Neural cell (in vitro differentiated cells): ENCODE results near the gene NUDT19. TPM values are rescaled to one million over a fixed set of nuclear protein-coding genes. Genes with fewer than 3 reads are reported as not detected.

Source experiments
- H2AFZ ChIP-seq: fragments of 200-600, 300-800 bp; sonication (generic), shearing (Covaris generic); 2 replicates; pipeline ENCODE4 v1.6.0; 2014; ENCODE audit warnings: low read depth, mild to moderate bottlenecking, antibody characterized with exemption, low read length, moderate library complexity
- H3F3A ChIP-seq: fragments of 200-600 bp; shearing (Covaris generic); 2 replicates; pipeline ENCODE4 v1.6.1; 2016; ENCODE audit warnings: mild to moderate bottlenecking, moderate library complexity, mixed read lengths, antibody characterized with exemption, low read length; ENCODE audit not compliant: insufficient read depth, poor library complexity, severe bottlenecking
- H3K27ac ChIP-seq: fragments of 200-600, 300-800 bp; sonication (generic), shearing (Covaris generic); 2 replicates; pipeline ENCODE4 v1.5.1; 2014; ENCODE audit warnings: mild to moderate bottlenecking, low read length, moderate library complexity
- H3K27me3 ChIP-seq: fragments of 300-800, 200-600 bp; sonication (generic), shearing (Covaris generic); 2 replicates; pipeline ENCODE4 v1.6.0; 2014; ENCODE audit warnings: mild to moderate bottlenecking, low read depth, low read length, moderate library complexity; ENCODE audit not compliant: insufficient read depth
- H3K36me3 ChIP-seq: fragments of 300-800, 200-600 bp; sonication (generic), shearing (Covaris generic); 2 replicates; pipeline ENCODE4 v1.5.1; 2014; ENCODE audit warnings: mild to moderate bottlenecking, antibody characterized with exemption, low read length, moderate library complexity; ENCODE audit not compliant: insufficient read depth
- H3K4me2 ChIP-seq: fragments of 300-800, 200-600 bp; sonication (generic), shearing (Covaris generic); 2 replicates; pipeline ENCODE4 v1.6.0; 2014; ENCODE audit warnings: mild to moderate bottlenecking, low read length
- H3K4me3 ChIP-seq: fragments of 300-800, 200-600 bp; sonication (generic), shearing (Covaris generic); 2 replicates; pipeline ENCODE4 v1.5.1; 2014; ENCODE audit warnings: mild to moderate bottlenecking, low read length, moderate library complexity
- H3K79me2 ChIP-seq: fragments of 200-600 bp; shearing (Covaris generic); replicated peaks from 2 replicates; pipeline ENCODE4 v1.6.0; 2014; ENCODE audit warnings: mild to moderate bottlenecking, low read length, moderate library complexity; ENCODE audit not compliant: insufficient read depth
- H3K9ac ChIP-seq: fragments of 300-800, 200-600 bp; sonication (generic), shearing (Covaris generic); 2 replicates; pipeline ENCODE4 v1.6.1; 2016; ENCODE audit warnings: mild to moderate bottlenecking, low read length, mixed read lengths
- H3K9me2 ChIP-seq: fragments of 200-600 bp; shearing (Covaris generic); 2 replicates; pipeline ENCODE4 v1.6.1; 2016; ENCODE audit warnings: mild to moderate bottlenecking, low read length, mixed read lengths; ENCODE audit not compliant: insufficient read depth
- H3K9me3 ChIP-seq: fragments of 200-600, 300-800 bp; sonication (generic), shearing (Covaris generic); 2 replicates; pipeline ENCODE4 v1.6.1; 2016; ENCODE audit warnings: mild to moderate bottlenecking, mixed run types, low read length, moderate library complexity, mixed read lengths
- H4K20me1 ChIP-seq: fragments of 200-600 bp; shearing (Covaris generic); 2 replicates; pipeline ENCODE4 v1.6.1; 2016; ENCODE audit warnings: mild to moderate bottlenecking, mixed run types; ENCODE audit not compliant: insufficient read depth
- EP300 ChIP-seq: fragments of 450-650 bp; conservative IDR thresholded peaks from 2 replicates; pipeline ENCODE4 v1.6.1; 2014; ENCODE audit warnings: antibody characterized with exemption, mild to moderate bottlenecking, moderate library complexity; ENCODE audit not compliant: poor library complexity, severe bottlenecking
- EZH2 ChIP-seq: fragments of 200-600, 300-800 bp; shearing (Covaris generic), sonication (generic); IDR thresholded peaks from 2 replicates; pipeline ENCODE4 v1.6.1; 2014; ENCODE audit warnings: antibody characterized with exemption, low read length, borderline replicate concordance, mild to moderate bottlenecking; ENCODE audit not compliant: insufficient read depth, poor library complexity, severe bottlenecking
- MXI1 ChIP-seq: fragments of 450-650 bp; conservative IDR thresholded peaks from 2 replicates; pipeline ENCODE4 v1.6.1; 2014; ENCODE audit warnings: antibody characterized with exemption, mild to moderate bottlenecking; ENCODE audit not compliant: poor library complexity, severe bottlenecking
- POLR2AphosphoS5 ChIP-seq: IDR thresholded peaks from 2 replicates; pipeline ENCODE4 v1.6.1; 2012
- RAD21 ChIP-seq: fragments of 450-650 bp; conservative IDR thresholded peaks from 2 replicates; pipeline ENCODE4 v1.6.1; 2014; ENCODE audit warnings: antibody characterized with exemption, mild to moderate bottlenecking, moderate library complexity
- SMC3 ChIP-seq: fragments of 450-650 bp; conservative IDR thresholded peaks from 2 replicates; pipeline ENCODE4 v1.6.1; 2014; ENCODE audit warnings: antibody characterized with exemption, mild to moderate bottlenecking, moderate library complexity; ENCODE audit not compliant: poor library complexity
- TAF1 ChIP-seq: IDR thresholded peaks from 2 replicates; pipeline ENCODE4 v1.6.1; 2012; ENCODE audit warnings: low read depth
- polyA plus RNA-seq: library from polyadenylated mRNA; depleted of rRNA; stranded (reverse); fragments of >200 nt; gene quantifications from 2 replicates; pipeline ENCODE4 v1.2.3, GENCODE V29; 2014
- TF ChIP-seq, protein P1 (sequence below): IDR thresholded peaks from 2 replicates; pipeline ENCODE4 v1.6.1; 2012; ENCODE audit warnings: borderline replicate concordance
- TF ChIP-seq, protein P2 (sequence below): fragments of 450-650 bp; IDR thresholded peaks from 2 replicates; pipeline ENCODE4 v1.5.1; 2014; ENCODE audit warnings: antibody characterized with exemption, mild to moderate bottlenecking, moderate library complexity; ENCODE audit not compliant: poor library complexity, severe bottlenecking

NUDT19 gene
- polyA plus RNA-seq, 1 donor from 2014 or later = 1.2 TPM

DNA sequence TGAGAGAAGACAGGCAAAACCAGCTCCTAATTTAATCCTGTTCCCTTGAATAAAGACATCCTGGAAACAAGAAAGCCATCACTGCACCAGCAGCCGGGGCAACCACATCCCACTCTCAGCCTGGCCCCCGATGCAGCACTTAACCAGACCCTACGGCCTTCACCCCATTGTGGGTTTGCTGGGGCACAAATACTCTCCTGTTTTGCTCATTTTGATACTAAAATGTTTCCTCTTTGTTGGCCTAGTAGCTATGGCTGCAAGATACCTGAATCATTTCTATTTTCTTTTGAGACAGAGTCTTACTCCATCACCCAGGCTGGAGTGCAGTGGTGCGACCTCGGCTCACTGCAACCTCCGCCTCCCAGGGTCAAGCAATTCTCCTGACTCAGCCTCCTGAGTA, 45.1 kb upstream of the NUDT19 start:
- H3K4me2 ChIP-seq = no peak overlapping the region
- TF ChIP-seq, protein P1, sequence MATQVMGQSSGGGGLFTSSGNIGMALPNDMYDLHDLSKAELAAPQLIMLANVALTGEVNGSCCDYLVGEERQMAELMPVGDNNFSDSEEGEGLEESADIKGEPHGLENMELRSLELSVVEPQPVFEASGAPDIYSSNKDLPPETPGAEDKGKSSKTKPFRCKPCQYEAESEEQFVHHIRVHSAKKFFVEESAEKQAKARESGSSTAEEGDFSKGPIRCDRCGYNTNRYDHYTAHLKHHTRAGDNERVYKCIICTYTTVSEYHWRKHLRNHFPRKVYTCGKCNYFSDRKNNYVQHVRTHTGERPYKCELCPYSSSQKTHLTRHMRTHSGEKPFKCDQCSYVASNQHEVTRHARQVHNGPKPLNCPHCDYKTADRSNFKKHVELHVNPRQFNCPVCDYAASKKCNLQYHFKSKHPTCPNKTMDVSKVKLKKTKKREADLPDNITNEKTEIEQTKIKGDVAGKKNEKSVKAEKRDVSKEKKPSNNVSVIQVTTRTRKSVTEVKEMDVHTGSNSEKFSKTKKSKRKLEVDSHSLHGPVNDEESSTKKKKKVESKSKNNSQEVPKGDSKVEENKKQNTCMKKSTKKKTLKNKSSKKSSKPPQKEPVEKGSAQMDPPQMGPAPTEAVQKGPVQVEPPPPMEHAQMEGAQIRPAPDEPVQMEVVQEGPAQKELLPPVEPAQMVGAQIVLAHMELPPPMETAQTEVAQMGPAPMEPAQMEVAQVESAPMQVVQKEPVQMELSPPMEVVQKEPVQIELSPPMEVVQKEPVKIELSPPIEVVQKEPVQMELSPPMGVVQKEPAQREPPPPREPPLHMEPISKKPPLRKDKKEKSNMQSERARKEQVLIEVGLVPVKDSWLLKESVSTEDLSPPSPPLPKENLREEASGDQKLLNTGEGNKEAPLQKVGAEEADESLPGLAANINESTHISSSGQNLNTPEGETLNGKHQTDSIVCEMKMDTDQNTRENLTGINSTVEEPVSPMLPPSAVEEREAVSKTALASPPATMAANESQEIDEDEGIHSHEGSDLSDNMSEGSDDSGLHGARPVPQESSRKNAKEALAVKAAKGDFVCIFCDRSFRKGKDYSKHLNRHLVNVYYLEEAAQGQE = no peak
- no peak for TF ChIP-seq SMC3
- no peak for TF ChIP-seq EP300
- TF ChIP-seq, protein P2, sequence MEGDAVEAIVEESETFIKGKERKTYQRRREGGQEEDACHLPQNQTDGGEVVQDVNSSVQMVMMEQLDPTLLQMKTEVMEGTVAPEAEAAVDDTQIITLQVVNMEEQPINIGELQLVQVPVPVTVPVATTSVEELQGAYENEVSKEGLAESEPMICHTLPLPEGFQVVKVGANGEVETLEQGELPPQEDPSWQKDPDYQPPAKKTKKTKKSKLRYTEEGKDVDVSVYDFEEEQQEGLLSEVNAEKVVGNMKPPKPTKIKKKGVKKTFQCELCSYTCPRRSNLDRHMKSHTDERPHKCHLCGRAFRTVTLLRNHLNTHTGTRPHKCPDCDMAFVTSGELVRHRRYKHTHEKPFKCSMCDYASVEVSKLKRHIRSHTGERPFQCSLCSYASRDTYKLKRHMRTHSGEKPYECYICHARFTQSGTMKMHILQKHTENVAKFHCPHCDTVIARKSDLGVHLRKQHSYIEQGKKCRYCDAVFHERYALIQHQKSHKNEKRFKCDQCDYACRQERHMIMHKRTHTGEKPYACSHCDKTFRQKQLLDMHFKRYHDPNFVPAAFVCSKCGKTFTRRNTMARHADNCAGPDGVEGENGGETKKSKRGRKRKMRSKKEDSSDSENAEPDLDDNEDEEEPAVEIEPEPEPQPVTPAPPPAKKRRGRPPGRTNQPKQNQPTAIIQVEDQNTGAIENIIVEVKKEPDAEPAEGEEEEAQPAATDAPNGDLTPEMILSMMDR = no peak
- no peak for TF ChIP-seq POLR2AphosphoS5
- no peak for TF ChIP-seq EZH2
- TF ChIP-seq RAD21 = no peak
- TF ChIP-seq MXI1 = no peak
- no peak for TF ChIP-seq TAF1
- H3F3A ChIP-seq = no peaks in the 10 kb centered on the region
- H3K9me3 ChIP-seq = no peaks in the 10 kb centered on the region
- H2AFZ ChIP-seq = no peak overlapping the region
- H3K36me3 ChIP-seq = no peaks in the 10 kb centered on the region
- H3K27me3 ChIP-seq = no peaks in the 10 kb centered on the region
- H4K20me1 ChIP-seq = no peaks in the 10 kb centered on the region
- H3K9me2 ChIP-seq = no peaks in the 10 kb centered on the region
- H3K79me2 ChIP-seq = no peaks in the 10 kb centered on the region
- H3K4me3 ChIP-seq = no peak overlapping the region
- H3K9ac ChIP-seq = no peak overlapping the region
- H3K27ac ChIP-seq = no peak overlapping the region

DNA sequence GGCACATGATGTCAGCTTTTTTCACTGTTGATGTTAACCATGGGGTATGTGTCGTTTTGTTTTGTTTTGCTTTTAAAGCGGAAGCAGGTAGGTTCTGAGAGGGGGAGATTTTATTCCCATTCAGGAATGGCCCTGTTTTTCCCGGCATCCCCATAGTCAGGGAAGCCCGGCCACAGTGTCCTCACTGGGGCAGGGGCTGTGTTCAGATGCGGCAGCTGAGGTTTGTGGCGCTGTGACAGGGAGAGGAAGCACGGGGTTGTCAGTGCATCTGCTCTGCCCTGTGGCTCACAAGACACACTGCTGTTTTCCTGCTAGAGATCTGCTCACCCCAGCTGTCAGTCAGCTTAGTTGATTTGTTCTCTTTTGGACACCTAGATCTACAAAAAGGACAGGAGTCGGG, 44.3 kb upstream of the NUDT19 start:
- no peaks in the 10 kb centered on the region for H4K20me1 ChIP-seq
- H3K79me2 ChIP-seq = no peaks in the 10 kb centered on the region
- no peaks in the 10 kb centered on the region for H3K9me2 ChIP-seq
- H3F3A ChIP-seq = no peaks in the 10 kb centered on the region
- H3K9ac ChIP-seq = no peak overlapping the region
- no peak overlapping the region for H3K4me2 ChIP-seq
- H3K4me3 ChIP-seq = no peak overlapping the region
- H3K27ac ChIP-seq = no peak overlapping the region
- no peaks in the 10 kb centered on the region for H3K27me3 ChIP-seq
- H3K36me3 ChIP-seq = no peaks in the 10 kb centered on the region
- no peaks in the 10 kb centered on the region for H3K9me3 ChIP-seq
- TF ChIP-seq RAD21 (no peak), POLR2AphosphoS5 (no peak), EZH2 (no peak), MXI1 (no peak), TAF1 (no peak), SMC3 (no peak), EP300 (no peak)
- TF ChIP-seq, protein P1 = no peak
- TF ChIP-seq, protein P2 = no peak
- no peak overlapping the region for H2AFZ ChIP-seq
